Neural progenitor cell (in vitro differentiated cells): ENCODE results near the gene CYB561. TPM values are rescaled to one million over a fixed set of nuclear protein-coding genes. Genes with fewer than 3 reads are reported as not detected.
A peak's percentile ranks its signal among the peaks of the same experiment; 100 is the strongest.

Experiments
- DNase-seq: peaks from one replicate; pipeline ENCODE4 v3.0.0-alpha.2; 2016; ENCODE audit warnings: low spot score
- H2AFZ ChIP-seq: fragments of 200-600 bp; sonication (generic); replicated peaks from 2 replicates; pipeline ENCODE4 v1.6.1; 2016; ENCODE audit warnings: antibody characterized with exemption
- H3F3A ChIP-seq: fragments of 200-600 bp; sonication (generic); 2 replicates; pipeline ENCODE4 v1.6.1; 2016; ENCODE audit warnings: antibody characterized with exemption, low read depth
- H3K27ac ChIP-seq: fragments of 200-600 bp; sonication (generic); 2 replicates; pipeline ENCODE4 v1.5.1; 2016; ENCODE audit warnings: mild to moderate bottlenecking
- H3K27me3 ChIP-seq: fragments of 200-600 bp; sonication (generic); 2 replicates; pipeline ENCODE4 v1.6.1; 2016; ENCODE audit warnings: mild to moderate bottlenecking, moderate library complexity
- H3K36me3 ChIP-seq: fragments of 200-600 bp; sonication (generic); 2 replicates; pipeline ENCODE4 v1.5.1; 2016
- H3K4me1 ChIP-seq: fragments of 200-600 bp; sonication (generic); 2 replicates; pipeline ENCODE4 v1.6.1; 2016; ENCODE audit warnings: mixed run types
- H3K4me2 ChIP-seq: fragments of 200-600 bp; sonication (generic); 2 replicates; pipeline ENCODE4 v1.6.1; 2016
- H3K4me3 ChIP-seq: fragments of 200-600 bp; sonication (generic); 2 replicates; pipeline ENCODE4 v1.5.1; 2016
- H3K79me2 ChIP-seq: fragments of 200-600 bp; sonication (generic); 2 replicates; pipeline ENCODE4 v1.6.1; 2016; ENCODE audit warnings: low read depth
- H3K9ac ChIP-seq: fragments of 200-600 bp; sonication (generic); 2 replicates; pipeline ENCODE4 v1.6.1; 2016
- H3K9me3 ChIP-seq: fragments of 200-600 bp; sonication (generic); 2 replicates; pipeline ENCODE4 v1.5.1; 2016; ENCODE audit warnings: low read depth
- H4K20me1 ChIP-seq: fragments of 200-600 bp; sonication (generic); 2 replicates; pipeline ENCODE4 v1.6.1; 2016; ENCODE audit warnings: low read depth
- H3K27ac Mint-ChIP-seq: 3 replicates; pipeline ENCODE4 v1.8.0; 2021; ENCODE audit warnings: mixed read lengths
- H3K27me3 Mint-ChIP-seq: 2 replicates; pipeline ENCODE4 v1.8.0; 2022; ENCODE audit warnings: low read depth, mild to moderate bottlenecking, inconsistent platforms, moderate library complexity, mixed read lengths; ENCODE audit not compliant: insufficient read depth
- H3K36me3 Mint-ChIP-seq: 3 replicates; pipeline ENCODE4 v1.8.0; 2021; ENCODE audit warnings: mixed read lengths
- H3K4me1 Mint-ChIP-seq: 3 replicates; pipeline ENCODE4 v1.8.0; 2021; ENCODE audit warnings: mixed read lengths
- H3K4me3 Mint-ChIP-seq: 3 replicates; pipeline ENCODE4 v1.8.0; 2021; ENCODE audit warnings: mild to moderate bottlenecking, moderate library complexity, mixed read lengths
- H3K9me3 Mint-ChIP-seq: 3 replicates; pipeline ENCODE4 v1.8.0; 2020; ENCODE audit warnings: mixed read lengths
- CTCF ChIP-seq: fragments of 200-600 bp; sonication (generic); IDR thresholded peaks from 2 replicates; pipeline ENCODE4 v1.5.1; 2017; ENCODE audit warnings: antibody characterized with exemption, mild to moderate bottlenecking
- EZH2 ChIP-seq: fragments of 200-600 bp; sonication (generic); IDR thresholded peaks from 2 replicates; pipeline ENCODE4 v1.6.1; 2017; ENCODE audit warnings: antibody characterized with exemption, mild to moderate bottlenecking, moderate library complexity
- EZH2phosphoT487 ChIP-seq: fragments of 200-600 bp; sonication (generic); IDR thresholded peaks from 2 replicates; pipeline ENCODE4 v1.6.1; 2017; ENCODE audit warnings: antibody characterized with exemption
- total RNA-seq: library from RNA; depleted of rRNA; stranded (reverse); fragments of >200 nt; gene quantifications from 2 replicates; pipeline ENCODE4 v1.2.3, GENCODE V29; 2015; ENCODE audit warnings: low replicate concordance

Gene CYB561
- total RNA-seq, 1 donor from 2014 or later, result 4.2 TPM

DNA sequence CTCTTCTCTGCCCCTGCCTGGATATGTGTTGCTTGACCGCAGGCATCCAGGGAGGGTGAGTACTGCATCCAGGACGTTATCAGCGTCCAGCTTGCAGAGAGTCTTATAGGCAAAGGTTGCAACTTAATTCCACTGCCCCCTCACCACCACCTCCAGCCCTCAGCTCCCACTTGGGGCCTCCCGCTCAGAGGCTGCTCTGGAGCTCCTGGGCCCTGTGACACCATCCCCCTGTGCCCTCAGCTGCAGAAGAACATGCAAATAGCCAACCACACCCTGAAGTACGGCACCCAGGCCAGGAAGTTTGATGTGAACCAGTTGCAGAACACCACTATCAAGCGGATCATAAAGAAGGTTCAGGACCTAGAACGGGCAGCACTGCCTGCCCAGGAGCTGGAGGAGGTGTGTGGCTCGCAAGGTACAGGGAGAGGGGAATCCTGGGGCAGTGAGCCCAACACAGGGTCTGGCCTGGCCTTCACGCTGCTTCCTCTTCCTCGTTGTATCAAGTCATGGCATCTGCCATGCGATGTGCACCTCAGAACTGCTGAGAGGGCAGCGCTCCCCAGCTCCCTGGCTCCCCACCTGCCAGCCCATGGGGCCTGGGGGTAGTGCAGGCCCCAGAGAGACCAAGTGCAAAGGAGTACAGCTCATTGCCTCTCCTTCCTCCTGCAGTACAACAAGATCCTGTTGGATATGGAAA lies 40.4 kb upstream of the CYB561 start:
- no peaks in the 10 kb centered on the region for H3F3A ChIP-seq
- H2AFZ ChIP-seq, result no peak overlapping the region
- no peak overlapping the region for H3K4me2 ChIP-seq
- H4K20me1 ChIP-seq, result no peaks in the 10 kb centered on the region
- no peaks in the 10 kb centered on the region for H3K9me3 ChIP-seq
- no peak overlapping the region for H3K9ac ChIP-seq
- H3K79me2 ChIP-seq, result no peaks in the 10 kb centered on the region
- TF ChIP-seq EZH2phosphoT487 (no peak), CTCF (no peak), EZH2 (no peak)
- H3K36me3 Mint-ChIP-seq, result no peaks in the 10 kb centered on the region
- H3K27me3 Mint-ChIP-seq, result peaks cover 8% of the 10 kb centered on the region
- H3K4me3 Mint-ChIP-seq, result no peak overlapping the region
- H3K4me1 Mint-ChIP-seq, result no peaks in the 10 kb centered on the region
- no peaks in the 10 kb centered on the region for H3K36me3 ChIP-seq
- H3K4me1 ChIP-seq, result no peaks in the 10 kb centered on the region
- DNase-seq, result no peak
- no peaks in the 10 kb centered on the region for H3K27me3 ChIP-seq
- no peak overlapping the region for H3K27ac ChIP-seq
- no peak overlapping the region for H3K27ac Mint-ChIP-seq
- H3K9me3 Mint-ChIP-seq, result no peaks in the 10 kb centered on the region
- H3K4me3 ChIP-seq, result no peak overlapping the region

DNA sequence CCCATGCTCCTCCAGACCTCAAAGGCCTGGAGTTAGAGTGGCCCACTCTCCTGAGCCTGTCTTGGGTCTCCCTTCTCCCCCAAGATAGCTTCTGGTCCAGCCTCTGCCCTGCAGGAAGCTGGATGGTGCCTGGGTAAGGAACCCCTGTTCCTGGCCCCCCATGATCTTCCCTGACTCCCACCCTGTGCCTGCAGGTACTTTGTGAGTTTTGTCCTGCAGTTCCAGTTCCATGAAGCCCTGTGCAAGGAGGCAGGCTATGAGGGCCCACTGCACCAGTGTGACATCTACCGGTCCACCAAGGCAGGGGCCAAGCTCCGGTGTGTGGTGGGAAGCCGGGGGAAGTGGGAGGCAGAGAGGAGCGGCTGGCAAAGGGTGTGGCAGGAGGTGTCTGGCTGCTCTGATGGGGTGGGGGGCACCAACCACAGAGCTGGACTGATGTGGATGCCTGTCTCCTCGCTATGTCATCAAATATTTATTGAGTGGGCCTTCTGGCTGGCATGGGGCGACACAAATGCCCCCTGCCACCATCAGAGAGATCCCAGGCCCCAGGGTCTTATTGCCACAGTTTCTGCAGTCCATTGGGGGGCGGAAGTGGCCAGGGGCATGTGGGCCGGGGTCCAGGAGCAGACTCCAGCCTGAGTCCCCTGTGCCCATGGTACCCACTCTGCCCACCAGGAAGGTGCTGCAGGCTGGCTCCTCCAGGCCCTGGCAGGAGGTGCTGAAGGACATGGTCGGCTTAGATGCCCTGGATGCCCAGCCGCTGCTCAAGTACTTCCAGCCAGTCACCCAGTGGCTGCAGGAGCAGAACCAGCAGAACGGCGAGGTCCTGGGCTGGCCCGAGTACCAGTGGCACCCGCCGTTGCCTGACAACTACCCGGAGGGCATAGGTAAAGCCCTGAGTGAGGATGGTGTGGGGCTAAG lies 37.8 kb upstream of the CYB561 start:
- Histone ChIP-seq H3K4me1 (no peaks in the 10 kb centered on the region), H3K9me3 (no peaks in the 10 kb centered on the region), H3K4me3 (no peak overlapping the region), H4K20me1 (no peaks in the 10 kb centered on the region), H3K27ac (no peak overlapping the region), H3K9ac (no peak overlapping the region), H3F3A (no peaks in the 10 kb centered on the region), H2AFZ (no peak overlapping the region), H3K36me3 (no peaks in the 10 kb centered on the region), H3K79me2 (no peaks in the 10 kb centered on the region), H3K27me3 (peaks cover 6% of the 10 kb centered on the region), H3K4me2 (no peak overlapping the region)
- DNase-seq, result no peak
- Mint-ChIP-seq H3K27ac (peak overlapping the region; percentile 33), H3K4me1 (peaks cover under 1% of the 10 kb centered on the region), H3K4me3 (no peak overlapping the region), H3K27me3 (peaks cover 13% of the 10 kb centered on the region), H3K9me3 (no peaks in the 10 kb centered on the region), H3K36me3 (no peaks in the 10 kb centered on the region)
- TF ChIP-seq EZH2phosphoT487, result no peak
- no peak for TF ChIP-seq CTCF
- no peak for TF ChIP-seq EZH2

- Histone ChIP-seq H2AFZ (no peak overlapping the region), H3K27ac (no peak overlapping the region), H3K79me2 (no peaks in the 10 kb centered on the region), H3K36me3 (no peaks in the 10 kb centered on the region), H3F3A (no peaks in the 10 kb centered on the region), H4K20me1 (peaks cover 7% of the 10 kb centered on the region), H3K27me3 (peaks cover 15% of the 10 kb centered on the region), H3K9ac (no peak overlapping the region), H3K4me2 (no peak overlapping the region), H3K4me3 (no peak overlapping the region), H3K4me1 (peaks cover under 1% of the 10 kb centered on the region), H3K9me3 (no peaks in the 10 kb centered on the region)
- no peak for DNase-seq
- TF ChIP-seq EZH2, result no peak
- no peak for TF ChIP-seq EZH2phosphoT487
- TF ChIP-seq CTCF, result no peak
- H3K27me3 Mint-ChIP-seq, result peaks cover 22% of the 10 kb centered on the region
- no peak overlapping the region for H3K4me3 Mint-ChIP-seq
- no peaks in the 10 kb centered on the region for H3K9me3 Mint-ChIP-seq
- H3K36me3 Mint-ChIP-seq, result no peaks in the 10 kb centered on the region
- peak overlapping the region; percentile 46 for H3K27ac Mint-ChIP-seq
- peaks cover 5% of the 10 kb centered on the region for H3K4me1 Mint-ChIP-seq
Measured at GRCh38 chr17:63483038-63483437, 36.9 kb upstream of the CYB561 start.
